ENCODE measurements around the gene SLC6A11. TPM values are rescaled to one million over a fixed set of nuclear protein-coding genes. Genes with fewer than 3 reads are reported as not detected.

Gene SLC6A11
- total and polyA plus RNA-seq, 7 donors: 0.06 TPM; not detected in 6

DNA sequence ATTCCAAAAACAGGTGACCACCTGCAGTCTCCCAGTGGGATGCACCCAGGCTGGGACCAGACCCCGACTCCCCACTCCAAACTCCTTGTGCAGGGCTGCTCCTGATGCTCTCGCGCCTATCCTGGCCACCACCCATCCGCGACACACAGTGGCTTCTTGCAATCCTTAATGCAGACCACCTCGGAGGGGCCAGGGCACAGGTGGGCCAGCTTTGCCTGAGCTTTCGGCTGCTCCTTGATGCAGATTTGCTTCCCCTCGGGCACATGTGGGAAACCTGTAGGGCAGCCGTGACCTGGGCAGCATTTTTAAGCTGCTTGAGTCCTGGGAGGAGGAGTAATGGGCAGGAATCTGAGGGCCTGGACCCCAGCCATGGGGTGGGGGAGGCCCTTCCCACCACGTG, 18.9 kb downstream of the SLC6A11 start:
- Histone ChIP-seq H3K4me1 (no peaks in the 10 kb centered on the region), H3K27me3 (ENCODE audit: insufficient read depth in 3 of 3, low read length in 2 of 3) (peaks cover 0 to 6% (median 0%) of the 10 kb centered on the region in 3 donors), H3K9me3 (no peaks in the 10 kb centered on the region), H3K27ac (no peak overlapping the region), H3K36me3 (ENCODE audit: insufficient read depth in 1 of 2, low read depth in 1 of 2) (no peaks in the 10 kb centered on the region), H3K4me3 (no peak overlapping the region)
- ATAC-seq: no peak
- 71 to 76% (median 71%) methylated on average over 10 of the region's 10 CpGs for WGBS, 3 donors
- intact Hi-C loops (cut with DNase I): no loop called here
- DNase-seq: no peak
- TF ChIP-seq, protein P1, sequence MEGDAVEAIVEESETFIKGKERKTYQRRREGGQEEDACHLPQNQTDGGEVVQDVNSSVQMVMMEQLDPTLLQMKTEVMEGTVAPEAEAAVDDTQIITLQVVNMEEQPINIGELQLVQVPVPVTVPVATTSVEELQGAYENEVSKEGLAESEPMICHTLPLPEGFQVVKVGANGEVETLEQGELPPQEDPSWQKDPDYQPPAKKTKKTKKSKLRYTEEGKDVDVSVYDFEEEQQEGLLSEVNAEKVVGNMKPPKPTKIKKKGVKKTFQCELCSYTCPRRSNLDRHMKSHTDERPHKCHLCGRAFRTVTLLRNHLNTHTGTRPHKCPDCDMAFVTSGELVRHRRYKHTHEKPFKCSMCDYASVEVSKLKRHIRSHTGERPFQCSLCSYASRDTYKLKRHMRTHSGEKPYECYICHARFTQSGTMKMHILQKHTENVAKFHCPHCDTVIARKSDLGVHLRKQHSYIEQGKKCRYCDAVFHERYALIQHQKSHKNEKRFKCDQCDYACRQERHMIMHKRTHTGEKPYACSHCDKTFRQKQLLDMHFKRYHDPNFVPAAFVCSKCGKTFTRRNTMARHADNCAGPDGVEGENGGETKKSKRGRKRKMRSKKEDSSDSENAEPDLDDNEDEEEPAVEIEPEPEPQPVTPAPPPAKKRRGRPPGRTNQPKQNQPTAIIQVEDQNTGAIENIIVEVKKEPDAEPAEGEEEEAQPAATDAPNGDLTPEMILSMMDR (IDR thresholded peaks at IDR 0.05): no peak

DNA sequence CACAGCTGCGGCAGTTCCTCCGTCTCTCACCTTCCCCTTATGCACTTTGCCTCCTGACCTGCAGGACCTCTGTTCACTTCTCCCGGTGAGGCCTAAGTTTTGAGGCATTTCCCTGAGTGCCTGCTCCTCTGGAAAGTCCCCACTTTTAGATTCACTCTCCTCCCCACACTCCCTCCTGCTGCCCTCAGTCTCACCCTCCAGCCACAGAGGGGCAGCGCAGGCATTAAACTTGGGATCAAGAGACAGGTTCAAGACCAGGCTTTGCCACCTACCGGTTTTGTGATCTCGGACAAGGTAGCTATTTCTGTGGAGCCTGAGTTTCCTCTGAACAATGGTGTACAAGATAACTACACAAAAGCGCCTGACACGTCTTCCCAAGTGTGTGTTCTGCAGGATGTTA, 19.4 kb downstream of the SLC6A11 start:
- intact Hi-C loops (cut with DNase I): no loop called here
- H3K36me3 ChIP-seq (ENCODE audit: insufficient read depth in 1 of 2, low read depth in 1 of 2): no peaks in the 10 kb centered on the region
- no peaks in the 10 kb centered on the region for H3K4me1 ChIP-seq
- no peak overlapping the region for H3K27ac ChIP-seq
- no peak for DNase-seq
- H3K27me3 ChIP-seq (ENCODE audit: insufficient read depth in 3 of 3, low read length in 2 of 3): peaks cover 0 to 10% (median 0%) of the 10 kb centered on the region in 3 donors
- H3K4me3 ChIP-seq: no peak overlapping the region
- WGBS, 3 donors: 61 to 70% (median 66%) methylated on average over 8 of the region's 8 CpGs
- no peaks in the 10 kb centered on the region for H3K9me3 ChIP-seq
- no peak for ATAC-seq
- TF ChIP-seq, protein P1 (IDR thresholded peaks at IDR 0.05): no peak

- H3K27ac ChIP-seq: no peak overlapping the region
- H3K4me1 ChIP-seq: no peaks in the 10 kb centered on the region
- WGBS, 3 donors: 67 to 81% (median 80%) methylated on average over 2 of the region's 2 CpGs
- DNase-seq (no peak), ATAC-seq (no peak)
- no peaks in the 10 kb centered on the region for H3K36me3 ChIP-seq (ENCODE audit: insufficient read depth in 1 of 2, low read depth in 1 of 2)
- no peaks in the 10 kb centered on the region for H3K9me3 ChIP-seq
- TF ChIP-seq, protein P1 (IDR thresholded peaks at IDR 0.05): no peak
- H3K4me3 ChIP-seq: no peak overlapping the region
- peaks cover 0 to 16% (median 0%) of the 10 kb centered on the region in 3 donors for H3K27me3 ChIP-seq (ENCODE audit: insufficient read depth in 3 of 3, low read length in 2 of 3)
- intact Hi-C loops (cut with DNase I): no loop called here
These were observed 20.6 kb downstream of the SLC6A11 start for GRCh38 chr3:10836676-10837075.

GRCh38 chr3:10837849-10838248, 21.8 kb downstream of the SLC6A11 start:
- 38 to 51% (median 43%) methylated on average over 8 of the region's 8 CpGs for WGBS, 3 donors
- TF ChIP-seq, protein P1 (IDR thresholded peaks at IDR 0.05): no peak
- no peaks in the 10 kb centered on the region for H3K36me3 ChIP-seq (ENCODE audit: insufficient read depth in 1 of 2, low read depth in 1 of 2)
- H3K4me1 ChIP-seq: no peaks in the 10 kb centered on the region
- H3K27me3 ChIP-seq (ENCODE audit: insufficient read depth in 3 of 3, low read length in 2 of 3): peaks cover 0 to 16% (median 0%) of the 10 kb centered on the region in 3 donors
- no peaks in the 10 kb centered on the region for H3K9me3 ChIP-seq
- H3K27ac ChIP-seq: no peak overlapping the region
- intact Hi-C loops (cut with DNase I): no loop called here
- ATAC-seq (no peak), DNase-seq (no peak)
- H3K4me3 ChIP-seq: no peak overlapping the region

DNA sequence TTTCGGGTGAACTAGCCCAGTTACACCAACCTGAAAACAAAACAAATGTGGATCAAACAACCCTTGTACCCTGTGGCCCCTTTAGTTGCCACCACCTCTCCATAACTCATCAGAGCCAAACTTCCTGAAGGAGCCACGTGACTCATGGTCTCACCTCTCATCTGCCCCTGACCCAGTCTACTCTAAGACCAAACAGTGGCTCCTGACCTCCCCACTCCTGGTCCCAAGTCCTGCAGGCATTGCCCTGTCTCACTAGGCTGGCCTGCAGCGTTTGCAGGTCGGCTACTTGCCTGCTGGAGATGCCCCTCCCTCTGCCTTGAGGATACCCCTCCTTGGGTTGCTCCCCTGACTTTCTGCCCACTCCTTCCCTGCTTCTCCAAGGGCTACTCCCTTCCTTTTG, 23.1 kb downstream of the SLC6A11 start:
- WGBS, 3 donors: 61 to 75% (median 68%) methylated on average over 4 of the region's 4 CpGs
- Histone ChIP-seq H3K4me3 (no peak overlapping the region), H3K36me3 (ENCODE audit: insufficient read depth in 1 of 2, low read depth in 1 of 2) (no peaks in the 10 kb centered on the region), H3K27me3 (ENCODE audit: insufficient read depth in 3 of 3, low read length in 2 of 3) (peaks cover 0 to 14% (median 3%) of the 10 kb centered on the region in 3 donors), H3K27ac (no peak overlapping the region), H3K9me3 (no peaks in the 10 kb centered on the region), H3K4me1 (no peaks in the 10 kb centered on the region)
- TF ChIP-seq, protein P1 (IDR thresholded peaks at IDR 0.05): no peak
- intact Hi-C loops (cut with DNase I): no loop called here
- no peak for ATAC-seq
- DNase-seq: no peak

Data from psoas muscle (tissue), 8 donors.